Prostate gland (tissue), 2 donors: ENCODE results near the gene ZCCHC24. TPM values are rescaled to one million over a fixed set of nuclear protein-coding genes. Genes with fewer than 3 reads are reported as not detected.

ENCODE experiments used
- DNase-seq: peaks from one replicate; pipeline ENCODE4 v3.0.0-alpha.2; 2019; ENCODE audit warnings: low spot score
- H3K27ac ChIP-seq, 2 donors: fragments of 200-600 bp; sonication (generic); 2 replicates each; pipeline ENCODE4 v1.5.1; 2017 to 2019
- H3K27me3 ChIP-seq: fragments of 200-600 bp; sonication (generic); replicated peaks from 2 replicates; pipeline ENCODE4 v1.5.1; 2019; ENCODE audit not compliant: insufficient read depth
- H3K36me3 ChIP-seq, 2 donors: fragments of 200-600 bp; sonication (generic); 1 replicate in 1 of 2; 2 replicates in 1 of 2; pipeline versions ENCODE4 v1.5.1 to v1.8.1; 2017 to 2019
- H3K4me1 ChIP-seq: fragments of 200-600 bp; sonication (generic); replicated peaks from 2 replicates; pipeline ENCODE4 v1.5.1; 2019
- H3K4me3 ChIP-seq, 2 donors: fragments of 200-600 bp; sonication (generic); 2 replicates each; pipeline ENCODE4 v1.5.1; 2017 to 2019
- H3K9me3 ChIP-seq: fragments of 200-600 bp; sonication (generic); 2 replicates; pipeline ENCODE4 v1.5.1; 2017
- POLR2A ChIP-seq: fragments of 450-650 bp; IDR thresholded peaks from one replicate; pipeline ENCODE4 v1.6.1; 2016; ENCODE audit warnings: antibody characterized with exemption, mild to moderate bottlenecking
- POLR2AphosphoS5 ChIP-seq: sonication (generic); formaldehyde crosslinking; IDR thresholded peaks from one replicate; pipeline ENCODE4 v1.6.1; 2017; ENCODE audit warnings: antibody characterized with exemption
- WGBS: methylation state at CpG from one replicate; pipeline ENCODE4 v1.1.5; 2018; 5-methylcytosine and 5-hydroxymethylcytosine counted together
- intact Hi-C: fragments of 100-400 bp; cut with DNase I; formaldehyde crosslinking; loops from one replicate; pipeline ENCODE4 v1.14.2; 2022
- total RNA-seq, 2 donors: library from RNA; depleted of rRNA; stranded (reverse); fragments of >200 nt; gene quantifications; one replicate each; pipeline ENCODE4 v1.1.0, GENCODE V29; 2016
- TF ChIP-seq, protein P1 (sequence below), 4 experiments: fragments of 200-600 bp in 2 of 4; fragments of 450-650 bp in 2 of 4; sonication (generic) in 2 of 4; IDR thresholded peaks; 1 replicate in 3 of 4; 2 replicates in 1 of 4; pipeline ENCODE4 v1.5.1; 2016 to 2019; ENCODE audit warnings: antibody characterized with exemption in 4 of 4, mild to moderate bottlenecking in 2 of 4, moderate library complexity in 2 of 4

The ZCCHC24 gene
- total RNA-seq, 2 donors from 2014 or later, result 20.8 to 51.2 TPM

DNA sequence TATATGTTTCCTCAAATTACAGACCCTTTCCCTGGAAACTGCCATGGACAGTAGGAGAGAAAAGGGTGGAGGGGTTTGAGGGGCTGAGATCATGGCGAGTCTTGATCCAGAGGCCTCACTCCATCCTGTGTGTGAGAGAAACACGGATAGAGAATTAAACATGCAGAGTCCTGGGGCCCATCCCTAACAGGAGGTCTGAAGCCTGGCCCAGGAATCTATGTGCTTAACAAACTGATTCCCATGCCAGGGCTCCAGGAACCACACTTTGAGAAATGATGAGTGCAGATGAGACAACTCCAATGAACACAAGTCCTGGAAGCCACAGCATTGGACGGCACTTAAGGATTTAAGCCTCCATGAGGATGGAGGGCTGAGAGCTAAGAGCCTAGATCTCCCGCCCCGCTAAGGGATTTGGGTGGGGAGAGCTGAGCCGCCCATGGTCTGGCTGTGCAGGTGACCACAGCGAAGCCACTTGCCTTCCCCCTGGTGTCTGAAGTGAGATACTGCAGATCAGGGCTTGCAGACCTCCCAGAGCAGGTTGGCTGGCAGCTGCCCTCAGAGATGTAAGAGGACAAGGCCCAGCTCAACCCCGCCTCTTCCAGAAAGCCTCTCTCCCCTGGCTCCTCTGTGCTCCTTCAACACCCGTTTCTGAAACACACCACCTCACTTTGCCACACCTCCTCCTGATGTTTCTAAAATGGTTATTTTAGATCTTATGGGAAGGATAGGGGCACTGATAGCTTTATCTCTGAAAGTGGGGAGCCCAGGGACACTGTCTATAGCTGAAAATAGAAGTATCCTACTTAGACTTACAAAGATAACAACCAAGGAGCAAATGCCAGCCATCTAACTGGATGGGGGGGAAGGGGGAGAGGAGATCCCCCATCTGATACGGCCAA, 42.1 kb upstream of the ZCCHC24 start:
- 59% methylated on average over 10 of the region's 10 CpGs for WGBS
- DNase-seq, result peak; percentile 41

DNA sequence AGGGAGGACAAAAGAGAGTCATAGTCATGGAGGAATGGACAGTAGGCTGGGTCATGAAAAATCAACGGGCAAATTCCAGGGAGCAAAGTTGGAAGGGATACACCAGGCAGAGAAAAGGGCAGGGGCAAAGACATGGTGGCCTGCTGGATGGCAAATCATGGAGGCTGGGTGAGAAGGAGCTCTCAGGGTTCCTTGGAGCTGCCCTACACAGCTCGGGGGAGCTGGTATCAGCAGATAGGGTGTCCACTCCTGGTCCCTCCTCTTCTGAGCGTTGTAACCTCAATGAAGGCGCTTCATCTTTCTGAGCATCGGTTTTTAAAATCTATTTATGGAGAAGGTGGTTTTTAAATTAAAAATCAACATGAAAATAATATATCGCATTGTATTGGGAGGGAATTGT, 39.1 kb upstream of the ZCCHC24 start:
- 88% methylated on average over 6 of the region's 6 CpGs for WGBS
- intact Hi-C loops, result no loop called here
- Histone ChIP-seq H3K9me3 (no peaks in the 10 kb centered on the region), H3K4me1 (no peaks in the 10 kb centered on the region), H3K4me3 (no peak overlapping the region), H3K36me3 (no peaks in the 10 kb centered on the region), H3K27ac (no peak overlapping the region), H3K27me3 (no peaks in the 10 kb centered on the region)
- no peak for TF ChIP-seq POLR2A
- TF ChIP-seq POLR2AphosphoS5, result no peak
- no peak for DNase-seq

More for the DNA sequence above, 42.1 kb upstream of the ZCCHC24 start:
- no peak overlapping the region for H3K4me3 ChIP-seq
- no peaks in the 10 kb centered on the region for H3K36me3 ChIP-seq
- no peak for TF ChIP-seq POLR2AphosphoS5
- TF ChIP-seq, protein P1, sequence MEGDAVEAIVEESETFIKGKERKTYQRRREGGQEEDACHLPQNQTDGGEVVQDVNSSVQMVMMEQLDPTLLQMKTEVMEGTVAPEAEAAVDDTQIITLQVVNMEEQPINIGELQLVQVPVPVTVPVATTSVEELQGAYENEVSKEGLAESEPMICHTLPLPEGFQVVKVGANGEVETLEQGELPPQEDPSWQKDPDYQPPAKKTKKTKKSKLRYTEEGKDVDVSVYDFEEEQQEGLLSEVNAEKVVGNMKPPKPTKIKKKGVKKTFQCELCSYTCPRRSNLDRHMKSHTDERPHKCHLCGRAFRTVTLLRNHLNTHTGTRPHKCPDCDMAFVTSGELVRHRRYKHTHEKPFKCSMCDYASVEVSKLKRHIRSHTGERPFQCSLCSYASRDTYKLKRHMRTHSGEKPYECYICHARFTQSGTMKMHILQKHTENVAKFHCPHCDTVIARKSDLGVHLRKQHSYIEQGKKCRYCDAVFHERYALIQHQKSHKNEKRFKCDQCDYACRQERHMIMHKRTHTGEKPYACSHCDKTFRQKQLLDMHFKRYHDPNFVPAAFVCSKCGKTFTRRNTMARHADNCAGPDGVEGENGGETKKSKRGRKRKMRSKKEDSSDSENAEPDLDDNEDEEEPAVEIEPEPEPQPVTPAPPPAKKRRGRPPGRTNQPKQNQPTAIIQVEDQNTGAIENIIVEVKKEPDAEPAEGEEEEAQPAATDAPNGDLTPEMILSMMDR (IDR thresholded peaks at IDR 0.05), result peak in 3 of 4 experiments; percentile 59 to 70 (median 70)
- H3K4me1 ChIP-seq, result no peaks in the 10 kb centered on the region
- no peaks in the 10 kb centered on the region for H3K27me3 ChIP-seq
- intact Hi-C loops, result loop anchor here (5.0 kb wide), 2 partner anchors 45 to 115 kb away; no protein-coding TSS in a partner anchor
- H3K9me3 ChIP-seq, result no peaks in the 10 kb centered on the region
- H3K27ac ChIP-seq, result peak overlapping the region in 1 of 2 donors; percentile 42

DNA sequence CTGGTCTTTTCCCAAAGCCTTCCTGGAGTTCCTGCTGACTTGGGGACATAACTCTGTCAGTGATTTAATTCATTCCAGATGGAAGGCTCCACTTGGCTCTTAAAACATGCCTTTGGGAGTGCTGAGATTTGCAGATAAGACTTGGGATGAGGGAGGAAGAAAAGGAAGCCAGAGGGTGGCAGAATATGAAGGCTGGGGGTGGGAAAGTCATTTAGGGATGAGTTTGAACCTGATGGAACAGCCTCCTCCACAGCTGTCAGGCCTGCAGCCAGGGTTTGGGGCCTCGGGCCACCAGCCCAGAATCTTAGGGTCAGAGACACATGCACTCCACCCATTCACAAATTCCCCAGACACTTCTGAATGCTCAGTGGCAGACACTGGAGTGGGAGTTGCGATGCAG, 38.5 kb upstream of the ZCCHC24 start:
- no peaks in the 10 kb centered on the region for H3K36me3 ChIP-seq

DNA sequence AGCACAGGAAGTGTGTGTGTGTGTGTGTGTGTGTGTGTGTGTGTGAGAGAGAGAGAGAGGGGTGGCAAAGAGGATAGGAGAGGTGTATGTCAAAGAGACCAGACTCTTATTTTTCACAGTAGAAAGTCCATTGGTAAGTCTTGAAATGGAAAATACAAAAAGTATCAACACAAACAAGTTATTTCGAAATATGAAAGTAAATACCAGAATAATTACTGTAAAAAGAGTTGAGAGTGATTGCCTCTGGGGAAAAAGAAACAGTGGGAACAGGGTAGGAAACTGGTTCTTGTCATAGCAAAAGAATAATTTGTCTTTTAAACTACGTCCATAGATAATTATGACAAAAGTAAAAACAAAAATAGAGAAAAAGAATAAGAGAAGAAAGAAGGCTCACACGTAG, 37.9 kb upstream of the ZCCHC24 start:
- no peak for DNase-seq
- 65% methylated on average over 3 of the region's 3 CpGs for WGBS
- H3K4me3 ChIP-seq, result no peak overlapping the region
- no peaks in the 10 kb centered on the region for H3K27me3 ChIP-seq
- no peaks in the 10 kb centered on the region for H3K36me3 ChIP-seq
- H3K27ac ChIP-seq, result no peak overlapping the region
- H3K4me1 ChIP-seq, result no peaks in the 10 kb centered on the region
- H3K9me3 ChIP-seq, result no peaks in the 10 kb centered on the region
- TF ChIP-seq POLR2A (no peak), POLR2AphosphoS5 (no peak)
- TF ChIP-seq, protein P1 (IDR thresholded peaks at IDR 0.05), result no peak
- intact Hi-C loops, result no loop called here

More for the DNA sequence above, 38.5 kb upstream of the ZCCHC24 start:
- H3K4me1 ChIP-seq, result no peaks in the 10 kb centered on the region
- no peak for TF ChIP-seq POLR2A
- TF ChIP-seq POLR2AphosphoS5, result no peak
- TF ChIP-seq, protein P1 (IDR thresholded peaks at IDR 0.05), result no peak
- intact Hi-C loops, result no loop called here
- no peak overlapping the region for H3K4me3 ChIP-seq
- H3K27me3 ChIP-seq, result no peaks in the 10 kb centered on the region
- no peak overlapping the region for H3K27ac ChIP-seq
- no peak for DNase-seq
- no peaks in the 10 kb centered on the region for H3K9me3 ChIP-seq
- 31% methylated on average over 2 of the region's 2 CpGs for WGBS

DNA sequence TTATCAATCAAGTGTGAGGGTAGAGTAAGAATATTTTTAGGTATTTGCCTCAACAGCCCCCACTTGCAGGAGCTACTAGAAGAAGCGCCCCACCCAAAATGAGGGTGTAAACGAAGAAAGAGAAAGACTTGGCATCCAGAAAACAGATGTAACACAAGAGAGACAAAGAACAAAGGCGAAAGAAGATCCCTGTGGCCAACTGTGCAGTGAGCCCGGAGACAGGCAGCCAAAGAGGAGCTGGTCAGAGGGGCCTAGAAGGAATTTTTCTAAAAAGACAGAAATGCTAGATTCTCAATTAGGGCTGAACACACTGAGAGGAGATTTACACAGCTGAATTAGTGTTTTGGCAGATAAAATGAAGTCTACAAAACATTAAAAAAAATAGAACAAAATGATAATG, 37.3 kb upstream of the ZCCHC24 start:
- Histone ChIP-seq H3K36me3 (no peaks in the 10 kb centered on the region), H3K27me3 (no peaks in the 10 kb centered on the region), H3K4me3 (no peak overlapping the region), H3K27ac (no peak overlapping the region), H3K4me1 (no peaks in the 10 kb centered on the region), H3K9me3 (no peaks in the 10 kb centered on the region)
- DNase-seq, result no peak
- WGBS, result 58% methylated on average over 4 of the region's 4 CpGs
- intact Hi-C loops, result no loop called here
- TF ChIP-seq POLR2AphosphoS5 (no peak), POLR2A (no peak)
- TF ChIP-seq, protein P1 (IDR thresholded peaks at IDR 0.05), result no peak
